GM18505 (cell line): ENCODE measurements around the gene TMEM109.

ENCODE experiments used
- ATAC-seq: cut with Tn5 transposase; IDR thresholded peaks from one replicate; pipeline ENCODE4 v1.9.1; 2021; ENCODE audit not compliant: unreplicated experiment
- POLR2A ChIP-seq: IDR thresholded peaks from 4 replicates; pipeline ENCODE4 v1.6.1; 2011; ENCODE audit warnings: borderline replicate concordance; ENCODE audit not compliant: insufficient read depth, insufficient read length; ENCODE audit errors: extremely low read depth

Gene TMEM109

GRCh38 chr11:60913793-60914632 lies at the start of gene TMEM109:
Gene TMEM109 (plus strand): TSS chr11:60914158. CDS start chr11:60919694, 5,536 bp downstream.
- no peak for TF ChIP-seq POLR2A
- peak; percentile 32 for ATAC-seq

DNA sequence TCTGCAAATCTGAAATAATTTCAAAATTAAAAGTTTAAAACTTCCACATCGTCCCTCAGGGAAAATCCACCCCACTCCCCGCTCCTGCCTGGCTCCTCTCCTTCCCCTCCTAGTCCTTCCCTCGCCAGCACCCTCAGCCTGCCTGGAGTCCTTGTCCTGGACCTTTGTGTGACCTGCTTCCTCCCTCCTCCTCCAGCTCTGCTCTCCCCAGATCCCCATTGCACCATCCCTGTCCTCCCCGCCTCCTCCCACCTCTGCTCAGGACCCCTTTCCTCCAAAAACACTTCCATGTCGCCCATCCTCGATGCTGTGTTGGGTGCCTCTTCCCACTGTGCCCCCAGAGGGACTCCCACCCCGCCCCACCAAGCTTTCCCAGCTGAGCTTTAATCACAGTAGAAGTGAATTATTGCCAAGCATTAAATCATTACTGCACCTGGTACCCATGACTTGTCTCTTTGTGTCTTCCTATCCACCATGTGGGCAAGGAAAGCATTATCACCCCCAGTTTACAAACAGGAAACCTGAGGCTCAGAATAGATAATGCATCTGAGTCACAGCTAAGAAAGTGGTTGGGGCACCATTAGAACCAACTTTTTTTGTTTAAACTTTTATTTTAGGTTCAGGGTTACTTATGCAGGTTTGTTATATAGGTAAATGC lies 49.0 kb upstream of the TMEM109 start:
- TF ChIP-seq POLR2A = no peak
- ATAC-seq = no peak

DNA sequence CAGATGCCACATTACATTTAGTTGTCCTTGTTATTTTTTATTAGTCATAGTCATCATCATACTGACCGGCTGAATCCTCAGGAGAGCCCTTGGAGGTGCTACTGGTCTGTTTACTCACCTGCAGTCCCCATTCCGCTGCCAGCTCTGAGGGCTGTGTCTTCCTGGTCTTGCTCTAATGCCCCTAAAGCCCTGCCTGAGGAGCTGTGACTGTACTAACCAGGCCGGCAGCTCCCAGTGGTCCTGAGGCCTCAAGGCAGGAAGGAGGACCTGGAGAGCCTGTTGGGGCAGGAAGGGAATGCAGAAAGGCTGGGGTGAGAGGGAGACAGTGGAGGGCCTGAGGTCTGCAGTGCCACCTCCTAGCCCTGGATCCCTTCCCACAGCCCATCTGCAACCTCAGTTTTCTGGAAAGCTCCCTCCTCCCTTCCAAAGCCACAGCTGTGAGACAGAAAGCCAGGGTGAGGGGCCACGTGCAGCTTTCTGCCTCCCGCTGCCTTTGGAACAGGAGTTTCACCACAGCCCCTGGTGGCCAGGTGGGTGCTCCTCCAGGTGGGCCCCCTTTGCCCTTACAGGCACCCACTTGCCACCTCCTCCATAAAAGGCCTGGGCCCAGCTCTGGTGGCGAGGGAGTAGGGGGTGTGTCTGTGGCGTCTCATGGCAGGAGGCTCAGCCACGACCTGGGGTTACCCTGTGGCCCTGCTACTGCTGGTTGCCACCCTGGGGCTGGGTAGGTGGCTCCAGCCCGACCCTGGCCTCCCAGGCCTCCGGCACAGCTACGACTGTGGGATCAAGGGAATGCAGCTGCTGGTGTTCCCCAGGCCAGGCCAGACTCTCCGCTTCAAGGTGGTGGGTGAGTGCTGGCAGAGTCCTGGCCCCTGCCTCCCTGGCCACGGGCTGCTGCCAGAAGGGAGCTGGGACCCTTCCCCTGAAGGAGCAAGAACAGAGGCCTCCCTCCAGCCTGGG lies 46.8 kb upstream of the TMEM109 start, which contains the start of gene ZP1:
Gene ZP1 (plus strand): TSS at position 632 of the 960 bp plus-strand sequence. CDS start 20 bp downstream, at position 652.
- no peak for ATAC-seq
- TF ChIP-seq POLR2A = no peak

GRCh38 chr11:60867871-60868681 lies 45.9 kb upstream of the TMEM109 start:
- no peak for ATAC-seq
- TF ChIP-seq POLR2A = no peak

DNA sequence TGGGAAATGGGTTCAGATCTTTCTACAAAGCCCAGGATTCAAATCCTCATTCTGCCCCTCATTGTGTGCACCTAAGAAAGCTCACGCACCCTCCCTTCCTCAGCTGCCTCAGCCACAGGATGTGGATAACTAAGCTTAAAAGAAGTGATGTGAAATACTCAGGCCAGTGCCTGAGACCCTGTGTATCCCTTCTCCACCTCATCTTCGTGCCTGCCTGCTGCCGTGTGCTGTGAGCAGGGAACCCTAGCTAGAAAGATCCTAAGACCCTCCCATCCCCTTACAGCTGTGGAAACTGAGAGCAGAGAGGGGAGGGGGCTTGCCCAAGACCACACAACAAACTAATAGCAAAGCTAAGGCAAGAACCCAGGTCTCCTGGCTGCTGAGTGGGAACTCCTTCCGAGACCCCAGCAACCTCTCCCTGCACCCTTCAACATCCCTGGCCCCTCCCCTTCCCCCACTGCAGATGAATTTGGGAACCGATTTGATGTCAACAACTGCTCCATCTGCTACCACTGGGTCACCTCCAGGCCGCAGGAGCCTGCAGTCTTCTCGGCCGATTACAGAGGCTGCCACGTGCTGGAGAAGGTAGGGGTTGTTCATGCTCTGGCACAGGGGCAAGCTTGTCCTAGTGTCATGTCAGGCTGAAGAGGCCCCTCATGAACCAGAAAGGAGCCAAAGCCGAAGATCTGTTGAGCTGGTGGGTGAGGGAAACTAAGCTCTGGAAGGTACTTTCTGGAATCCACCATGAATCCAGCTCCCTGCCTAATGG lies 45.1 kb upstream of the TMEM109 start:
- ATAC-seq = no peak
- TF ChIP-seq POLR2A = no peak

- ATAC-seq = no peak
- no peak for TF ChIP-seq POLR2A
Observed at GRCh38 chr11:60869451-60869825, 44.5 kb upstream of the TMEM109 start.

DNA sequence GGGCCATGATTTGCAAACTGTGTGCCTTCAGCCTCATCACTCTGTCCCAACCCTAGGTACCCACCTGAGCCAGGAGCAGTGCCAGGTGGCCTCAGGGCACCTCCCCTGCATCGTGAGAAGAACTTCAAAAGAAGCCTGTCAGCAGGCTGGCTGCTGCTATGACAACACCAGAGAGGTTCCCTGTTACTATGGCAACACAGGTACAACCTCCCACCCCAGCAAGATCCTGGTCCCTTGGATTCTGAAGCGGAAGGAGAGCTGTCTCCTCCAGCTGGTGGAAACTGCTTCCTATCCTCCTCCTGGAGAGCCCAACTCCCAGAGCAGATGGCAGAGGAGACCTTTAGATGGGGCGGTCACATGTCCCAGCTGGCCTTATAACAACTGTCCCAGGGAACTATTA lies 43.7 kb upstream of the TMEM109 start:
- TF ChIP-seq POLR2A = no peak
- no peak for ATAC-seq

DNA sequence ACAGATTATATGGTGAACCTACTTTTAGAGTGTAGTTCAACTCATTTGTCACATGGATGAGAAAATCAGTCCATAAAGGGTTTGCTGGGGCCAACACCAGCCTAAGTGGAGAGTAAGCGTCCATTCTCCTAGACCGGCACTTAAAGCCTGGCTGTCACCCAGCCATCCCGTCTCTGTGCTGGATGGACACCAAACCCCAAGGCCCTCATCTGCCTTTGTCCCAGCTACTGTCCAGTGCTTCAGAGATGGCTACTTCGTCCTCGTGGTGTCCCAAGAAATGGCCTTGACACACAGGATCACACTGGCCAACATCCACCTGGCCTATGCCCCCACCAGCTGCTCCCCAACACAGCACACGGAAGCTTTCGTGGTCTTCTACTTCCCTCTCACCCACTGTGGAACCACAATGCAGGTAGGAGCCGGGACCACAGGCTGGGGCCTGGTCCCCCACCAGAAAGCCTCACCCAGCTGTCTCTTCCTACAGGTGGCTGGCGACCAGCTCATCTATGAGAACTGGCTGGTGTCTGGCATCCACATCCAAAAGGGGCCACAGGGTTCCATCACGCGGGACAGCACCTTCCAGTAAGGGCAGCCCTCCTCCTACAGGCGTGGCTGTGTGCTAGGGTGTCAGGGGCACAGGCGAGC lies 43.1 kb upstream of the TMEM109 start:
- TF ChIP-seq POLR2A = no peak
- ATAC-seq = no peak

DNA sequence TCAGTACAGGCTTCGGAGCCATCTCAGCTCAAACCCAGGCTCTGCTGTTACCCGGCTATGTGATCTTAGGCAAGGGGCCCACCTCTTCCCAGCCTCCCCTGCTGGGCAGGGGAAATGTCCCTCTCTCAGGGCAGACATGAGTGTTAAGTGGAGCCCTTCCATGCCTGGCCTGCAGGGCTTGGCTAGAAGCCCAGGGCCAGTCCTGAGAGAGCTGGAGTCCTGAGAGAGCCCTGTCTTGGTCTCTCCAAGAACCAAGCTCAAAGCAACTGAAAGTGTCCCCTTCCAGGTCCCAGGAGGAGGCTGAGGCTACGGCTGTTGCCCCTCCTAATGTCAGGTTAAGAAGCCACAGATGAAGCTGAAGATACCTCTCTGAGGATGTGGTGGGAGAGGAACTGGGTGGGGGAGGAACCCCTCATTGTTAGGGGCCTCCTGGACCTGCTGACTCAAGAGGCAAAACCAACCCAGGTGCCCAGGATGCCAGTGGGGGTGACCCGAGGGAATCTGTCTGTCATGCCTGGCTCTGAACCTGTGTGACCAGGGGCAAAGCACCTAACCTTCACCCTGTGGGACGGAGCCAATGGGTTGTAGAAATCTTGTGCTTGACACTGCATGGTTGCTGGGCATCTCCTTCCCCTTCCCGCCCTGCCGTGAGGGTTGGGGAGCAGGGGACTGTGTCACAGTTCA lies 42.4 kb upstream of the TMEM109 start:
- no peak for TF ChIP-seq POLR2A
- no peak for ATAC-seq

DNA sequence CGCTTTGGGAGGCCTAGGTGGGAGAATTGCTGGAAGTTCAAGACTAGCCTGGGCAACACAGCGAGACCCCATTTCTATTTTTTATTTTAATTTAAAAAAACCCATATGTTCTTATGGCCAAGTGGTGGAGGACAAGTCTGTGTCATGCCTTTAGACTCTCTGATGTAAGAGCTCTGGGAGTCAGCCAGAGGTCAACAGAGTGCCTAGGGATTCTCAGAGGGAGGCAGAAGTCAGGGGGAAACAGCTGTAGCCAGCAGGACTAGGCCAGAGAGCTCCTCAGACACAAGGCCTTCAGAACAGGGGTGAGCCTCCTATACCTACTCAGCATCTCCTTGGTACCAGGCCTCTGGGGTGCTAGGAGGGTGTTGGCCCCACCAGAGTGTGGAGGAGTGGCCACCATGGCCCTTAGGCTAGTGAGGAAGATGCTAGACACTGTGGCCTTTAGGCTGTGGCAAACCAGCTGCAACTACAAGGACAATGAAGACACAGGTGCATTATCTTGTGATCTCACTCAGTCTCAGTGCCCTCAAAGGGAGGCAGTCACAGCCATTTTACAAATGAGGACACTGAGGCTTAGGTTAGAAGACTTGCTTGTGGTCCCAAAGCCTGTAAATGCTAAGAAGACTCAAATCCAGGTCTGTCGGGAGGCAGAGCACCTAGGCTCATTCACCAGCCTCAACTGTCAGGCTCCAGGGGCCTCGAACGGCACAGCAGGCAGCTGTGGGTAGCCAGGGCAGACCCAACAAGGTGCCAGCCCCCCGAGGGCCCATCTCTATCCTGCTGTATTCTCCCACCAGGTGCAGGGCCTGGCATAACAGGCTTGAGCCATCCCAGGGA lies 41.6 kb upstream of the TMEM109 start:
- ATAC-seq = no peak
- no peak for TF ChIP-seq POLR2A
